GM19468 (cell line): Measurements from ENCODE around the gene SS18.

Experiments used
- ATAC-seq: cut with Tn5 transposase; IDR thresholded peaks from one replicate; pipeline ENCODE4 v1.9.1; 2021; ENCODE audit warnings: mild to moderate bottlenecking, moderate library complexity, moderate number of reproducible peaks; ENCODE audit not compliant: unreplicated experiment; ENCODE audit errors: extremely low read depth

Gene SS18

DNA sequence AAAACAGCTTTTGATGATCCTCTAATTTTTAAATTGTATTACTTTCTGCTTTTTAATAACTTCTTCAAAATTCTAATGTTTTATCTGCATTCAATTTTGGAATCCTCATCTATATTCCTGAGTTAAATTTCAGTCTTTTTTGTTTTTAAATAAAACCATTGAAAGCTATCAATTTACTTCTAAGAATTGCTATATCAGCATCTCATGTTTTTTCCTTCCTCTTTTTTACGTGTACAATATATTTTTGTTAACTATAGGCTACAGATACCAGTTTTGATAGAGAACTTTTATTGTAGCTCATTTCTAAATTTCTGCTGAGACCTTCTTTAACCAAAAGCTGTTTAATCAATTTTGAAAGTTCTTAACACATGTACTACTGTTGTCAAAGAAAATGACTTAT, 84.5 kb downstream of the SS18 start:
- no peak for ATAC-seq

DNA sequence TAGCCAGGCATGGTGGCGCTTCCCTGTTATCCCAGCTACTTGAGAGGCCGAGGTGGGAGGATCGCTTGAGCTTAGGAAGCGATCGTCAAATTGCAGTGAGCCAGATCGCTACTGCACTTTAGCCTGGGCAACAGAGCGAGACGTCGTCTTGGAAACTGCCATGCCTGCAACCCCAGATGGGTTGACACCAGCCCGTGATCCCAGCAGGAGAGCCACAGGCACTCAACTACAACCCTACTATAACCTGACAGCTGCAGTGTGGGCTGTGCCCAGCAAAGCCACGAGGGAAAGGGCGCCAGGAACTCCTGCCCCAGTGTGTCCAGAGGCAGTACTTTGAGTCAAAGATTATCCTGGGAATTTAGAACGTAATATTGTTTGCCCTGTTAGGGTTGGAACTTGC, 85.6 kb downstream of the SS18 start:
- ATAC-seq: no peak

DNA sequence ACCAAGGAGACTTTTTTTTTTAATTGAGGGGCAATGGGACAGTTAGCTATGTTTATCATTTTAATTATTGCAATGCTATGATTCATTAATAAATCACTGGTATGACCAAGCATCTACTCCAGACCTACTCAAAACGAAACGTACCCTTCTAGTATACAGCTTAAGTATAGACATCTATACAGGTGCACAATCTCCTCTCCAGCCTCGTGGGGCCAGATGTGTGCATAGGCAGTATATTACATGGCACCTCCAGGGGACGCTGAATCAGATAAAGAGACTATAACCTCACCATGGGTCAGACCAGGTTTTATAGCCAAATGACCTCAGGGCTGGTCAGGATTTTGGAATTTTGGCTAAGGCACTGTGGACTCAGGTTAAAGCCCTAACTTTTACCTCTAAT, 86.6 kb downstream of the SS18 start:
- no peak for ATAC-seq

DNA sequence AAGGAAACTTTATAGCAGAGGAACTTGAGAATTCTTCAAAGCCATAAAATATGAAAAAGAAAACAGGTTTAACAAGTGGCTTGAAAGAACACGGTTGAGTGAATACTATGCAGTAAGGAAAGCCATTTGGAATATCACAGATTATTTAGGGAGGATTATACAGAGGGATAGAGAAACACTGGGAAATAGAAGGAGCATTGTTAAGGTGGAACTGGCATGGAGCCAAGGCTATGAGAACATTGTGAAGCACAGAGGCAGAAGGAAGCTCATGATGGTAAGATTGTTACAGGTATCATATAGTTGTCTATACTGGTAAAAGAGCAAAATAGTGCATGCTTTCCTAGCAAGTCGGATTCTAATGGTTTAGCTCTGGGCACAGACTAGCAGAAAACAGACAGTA, 87.1 kb downstream of the SS18 start:
- ATAC-seq: no peak

DNA sequence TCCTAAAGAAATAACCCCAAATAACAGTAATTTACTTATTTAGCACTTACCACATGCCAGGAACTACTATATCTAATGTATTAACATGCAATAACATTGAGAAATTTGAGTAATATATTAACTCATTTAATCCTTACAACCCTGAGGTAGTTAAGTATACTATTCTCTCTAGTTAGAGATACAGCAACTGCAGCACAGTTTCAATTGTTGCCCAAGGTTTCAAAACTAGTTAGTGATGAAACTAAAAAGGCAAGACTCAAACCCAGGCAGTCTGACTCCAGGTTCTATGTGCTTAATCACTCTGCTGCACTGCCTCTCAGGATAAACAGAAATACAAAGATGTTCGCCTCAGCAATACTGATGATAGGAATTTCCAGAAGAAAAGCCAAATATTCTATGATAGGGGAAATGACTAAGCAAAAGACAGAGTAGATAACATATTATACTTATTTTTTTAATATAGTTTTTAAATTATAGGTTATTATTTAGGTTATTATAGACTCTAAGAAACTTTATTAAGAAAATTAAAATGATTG, 88.0 kb downstream of the SS18 start:
- ATAC-seq: no peak

DNA sequence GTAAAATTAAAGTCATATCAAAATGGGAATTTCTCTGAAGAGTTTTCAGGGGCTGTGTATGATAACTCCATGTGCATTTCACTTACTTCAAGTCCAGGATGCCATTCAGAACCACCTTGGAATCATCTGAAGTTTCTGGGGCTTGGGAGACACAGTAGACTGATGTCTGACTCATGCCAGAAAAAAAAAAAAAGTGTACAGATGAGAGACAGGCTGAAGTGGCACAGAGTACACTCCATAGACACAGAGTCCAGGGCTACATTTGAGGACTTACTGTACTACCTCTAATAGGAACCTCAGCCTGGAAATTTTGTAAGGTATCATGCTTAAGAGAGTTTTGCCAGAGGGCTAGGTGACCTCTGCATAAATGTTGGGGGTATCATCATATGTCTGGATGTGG, 92.0 kb downstream of the SS18 start:
- ATAC-seq: no peak

DNA sequence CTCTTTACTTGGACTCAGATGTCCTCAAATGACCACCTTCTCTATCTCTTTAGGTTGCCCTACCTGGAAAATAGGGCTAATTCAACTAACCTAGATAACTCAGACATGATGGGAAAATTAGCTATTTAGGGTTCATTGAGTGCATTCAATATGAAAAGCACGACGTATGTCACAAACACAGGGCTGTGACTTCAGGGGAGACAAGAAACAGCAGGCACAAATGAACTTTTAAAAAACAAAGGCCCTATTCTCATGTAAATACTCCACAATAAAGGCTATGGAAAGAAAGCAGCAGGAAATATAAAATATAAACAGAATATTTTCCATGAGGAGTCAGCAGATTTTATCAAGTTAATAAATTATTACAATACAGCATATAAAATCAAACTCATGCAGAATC, 97.8 kb downstream of the SS18 start:
- ATAC-seq: no peak

DNA sequence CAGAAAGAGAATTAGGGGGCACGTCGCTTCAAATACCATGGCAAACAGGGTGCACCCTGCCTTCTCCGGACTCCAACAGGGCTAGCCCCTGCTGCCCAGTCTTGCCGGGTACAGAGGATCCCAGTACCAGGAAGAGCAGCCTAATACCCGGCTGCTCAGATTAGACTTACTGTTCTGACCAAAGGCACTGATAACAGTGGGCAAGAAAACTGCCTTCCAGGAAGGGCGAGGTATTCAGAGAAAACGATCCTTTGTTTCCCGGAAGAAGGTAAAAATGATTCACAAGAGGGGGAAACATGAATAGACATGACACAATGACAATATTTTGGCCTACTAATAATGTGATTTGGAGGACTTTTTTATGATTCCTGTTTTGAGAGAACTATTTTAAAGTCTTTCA, 99.9 kb downstream of the SS18 start:
- no peak for ATAC-seq

DNA sequence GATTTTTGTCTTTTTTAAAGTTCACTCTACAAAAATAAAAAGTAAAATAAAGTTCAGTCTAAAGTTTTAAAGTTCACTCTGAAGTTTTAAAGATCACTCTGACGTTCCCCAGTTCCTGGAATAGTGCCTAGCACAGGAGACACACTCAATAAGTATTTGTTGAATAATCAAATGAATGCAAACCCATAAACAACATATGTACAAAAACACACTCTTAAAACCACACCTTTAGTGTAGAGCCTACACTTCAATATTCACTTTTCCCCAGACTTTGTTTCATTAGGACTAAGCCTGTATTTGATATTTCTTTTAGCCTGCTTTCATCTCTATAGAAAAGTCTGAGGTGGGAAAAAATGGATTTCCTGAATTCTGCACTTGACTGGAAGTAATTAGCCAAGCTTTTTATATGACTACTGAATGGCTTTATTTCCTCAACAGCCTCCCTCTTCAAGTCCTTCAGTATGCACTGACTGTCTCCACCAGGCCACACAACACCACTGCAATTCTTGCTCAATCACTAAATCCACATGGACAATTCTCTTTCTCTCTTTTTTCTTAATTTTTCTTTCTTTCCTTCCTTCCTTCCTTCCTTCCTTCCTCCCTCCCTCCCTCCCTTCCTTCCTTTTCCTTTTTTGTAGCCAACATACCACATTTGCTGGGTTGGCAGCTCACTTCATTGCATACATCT, 104.6 kb downstream of the SS18 start:
- no peak for ATAC-seq

DNA sequence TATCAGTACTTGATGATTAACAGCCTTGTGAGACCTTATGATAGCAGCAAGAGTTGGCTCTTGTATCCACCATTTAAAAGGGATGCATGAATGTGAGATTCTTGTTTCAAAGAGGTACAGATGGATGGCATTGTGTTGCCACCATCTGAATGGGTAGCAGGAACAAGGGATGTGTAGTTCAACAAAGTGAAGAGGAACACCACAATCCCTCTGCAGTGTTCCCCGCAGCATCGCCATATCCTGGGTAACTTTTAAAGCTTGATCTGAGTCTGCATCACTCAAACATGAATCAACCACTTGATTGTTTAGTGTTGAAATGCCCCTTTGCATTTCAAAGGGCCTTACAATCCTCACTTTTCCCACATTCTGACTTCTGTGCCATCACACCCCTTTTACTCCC, 106.7 kb downstream of the SS18 start:
- ATAC-seq: no peak

DNA sequence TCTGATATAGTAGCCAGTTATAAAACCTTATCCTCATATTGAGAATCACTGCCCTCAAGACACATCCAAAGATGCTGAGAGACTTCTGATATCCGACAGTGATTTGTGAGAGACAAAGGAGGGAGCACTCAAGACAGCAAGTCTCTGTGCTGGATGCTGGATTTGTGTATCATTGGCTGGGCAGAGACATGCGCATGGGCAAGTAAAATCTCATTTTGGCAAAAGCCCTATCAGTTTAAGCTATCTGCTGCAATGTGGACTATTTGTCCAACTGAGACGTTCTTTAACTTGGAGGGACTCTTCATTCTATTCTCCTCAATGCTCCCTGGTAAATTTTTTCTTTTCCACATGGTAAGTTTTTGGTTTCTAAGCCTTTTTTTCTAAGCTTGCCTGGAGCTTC, 107.5 kb downstream of the SS18 start:
- no peak for ATAC-seq

DNA sequence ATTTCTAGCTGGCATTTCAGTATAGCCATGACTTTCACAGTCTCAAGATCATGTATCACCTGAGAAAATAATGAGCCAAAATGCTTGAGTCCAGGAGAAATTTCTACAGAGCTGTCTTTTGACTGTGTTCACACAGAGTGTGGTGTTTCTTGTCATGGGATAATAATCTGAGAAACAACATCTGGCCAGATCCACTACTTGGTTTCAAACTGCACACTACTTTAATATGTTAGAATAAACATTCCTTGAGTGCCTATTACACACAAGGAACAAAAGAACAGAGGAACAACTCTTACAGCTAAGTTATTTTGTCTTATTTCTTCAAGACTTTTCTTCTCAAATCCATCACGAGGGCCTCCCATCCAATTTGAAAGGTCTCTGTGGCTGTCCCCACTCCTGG, 108.3 kb downstream of the SS18 start:
- ATAC-seq: no peak

DNA sequence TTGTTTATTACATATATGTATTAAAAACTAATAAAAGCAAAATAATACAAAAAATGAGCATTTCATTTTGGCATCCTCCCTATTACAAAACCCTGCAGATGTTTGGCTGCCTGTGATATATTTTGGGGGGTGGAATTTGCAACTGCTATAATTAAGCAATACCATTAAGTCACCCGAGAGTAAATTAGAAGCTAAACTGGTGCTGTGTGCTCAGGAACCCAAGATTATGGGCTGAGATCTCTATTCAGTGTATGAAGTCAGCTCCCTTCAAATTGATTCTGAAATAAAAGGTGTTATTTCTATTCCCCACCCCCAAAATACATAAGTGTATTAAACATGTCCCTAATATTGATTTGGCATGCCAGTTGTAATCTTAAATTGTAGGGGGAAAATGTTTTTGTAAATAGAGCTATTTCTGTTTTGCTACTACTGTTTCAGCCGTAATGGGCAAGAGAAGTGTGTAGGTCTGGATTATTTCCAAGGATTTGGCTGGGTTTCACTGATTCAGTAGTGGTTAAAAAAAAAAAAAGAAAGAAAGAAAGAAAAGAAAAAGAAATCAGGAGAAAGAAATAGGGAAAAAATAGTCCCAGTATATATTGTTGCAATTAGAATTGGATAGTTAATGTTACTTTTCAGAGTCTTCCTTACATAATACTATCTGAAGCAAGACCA, 110.9 kb downstream of the SS18 start:
- ATAC-seq: no peak

DNA sequence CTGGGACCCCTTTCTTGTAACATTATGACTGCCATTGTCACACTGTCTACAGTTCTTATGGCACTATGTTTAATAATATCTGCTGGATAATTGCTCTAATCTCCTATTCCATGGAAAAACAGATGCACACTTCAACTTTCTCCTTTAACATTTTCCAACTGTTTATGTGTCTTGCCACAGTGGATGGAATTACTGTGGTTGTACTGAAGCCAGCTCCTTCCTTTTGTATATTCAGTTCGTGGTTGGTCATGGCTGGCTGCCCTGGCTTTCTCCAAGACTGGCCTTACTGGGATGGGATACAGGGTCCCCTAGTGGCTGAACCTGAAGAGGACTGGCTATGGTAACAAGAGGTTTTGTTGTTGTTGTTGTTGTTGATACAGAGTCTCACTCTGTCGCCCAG, 113.9 kb downstream of the SS18 start:
- no peak for ATAC-seq

DNA sequence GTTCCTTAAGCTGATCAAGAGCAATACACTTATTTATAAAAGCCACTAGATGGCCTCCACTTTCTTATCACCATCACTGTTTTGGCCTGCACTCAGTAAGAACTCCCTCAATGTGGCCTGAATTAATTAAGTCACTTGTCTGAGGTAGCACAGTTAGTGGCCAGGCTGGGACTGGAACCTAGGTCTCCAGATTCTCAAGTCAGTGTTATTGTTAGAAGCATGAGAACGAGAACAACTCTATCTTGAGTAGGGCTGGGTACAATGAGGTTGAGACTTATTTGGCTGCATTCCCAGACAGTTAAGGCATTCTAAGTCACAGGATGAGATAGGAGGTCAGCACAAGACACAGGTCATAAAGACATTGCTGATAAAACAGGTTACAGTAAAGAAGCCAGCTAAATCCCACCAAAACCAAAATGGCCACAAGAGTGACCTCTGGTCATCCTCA, 115.8 kb downstream of the SS18 start:
- ATAC-seq: no peak
